CD14-positive monocyte (primary cell): ENCODE results near the gene MLN. TPM values are rescaled to one million over a fixed set of nuclear protein-coding genes. Genes with fewer than 3 reads are reported as not detected.

Source experiments
- DNase-seq, 3 donors: peaks; one replicate each; pipeline ENCODE4 v3.0.0-alpha.2; 2011 to 2022
- H2AFZ ChIP-seq: 2 replicates; pipeline ENCODE4 v1.6.0; 2012; ENCODE audit warnings: mild to moderate bottlenecking, low read depth, low read length, inconsistent platforms; ENCODE audit not compliant: insufficient read depth, poor library complexity, severe bottlenecking
- H3K27ac ChIP-seq, 2 donors: 1 replicate in 1 of 2; 2 replicates in 1 of 2; pipeline ENCODE4 v1.5.1; 2012 to 2013; ENCODE audit warnings: low read length in 2 of 2, control low read depth in 1 of 2, inconsistent platforms in 1 of 2, low read depth in 1 of 2, mild to moderate bottlenecking in 1 of 2
- H3K27me3 ChIP-seq, 2 donors: one replicate each; pipeline versions ENCODE4 v1.6.0 to v1.6.1; 2011 to 2013; ENCODE audit warnings: low read length in 2 of 2; ENCODE audit not compliant: control insufficient read depth in 2 of 2, insufficient read depth in 2 of 2
- H3K36me3 ChIP-seq, 2 donors: replicated peaks in 1 of 2; 1 replicate in 1 of 2; 2 replicates in 1 of 2; pipeline versions ENCODE4 v1.5.1 to v1.6.1; 2012 to 2013; ENCODE audit warnings: low read length in 2 of 2, control low read depth in 1 of 2, inconsistent platforms in 1 of 2, mild to moderate bottlenecking in 1 of 2; ENCODE audit not compliant: insufficient read depth in 2 of 2, control insufficient read depth in 1 of 2
- H3K4me1 ChIP-seq, 2 donors: 1 replicate in 1 of 2; 2 replicates in 1 of 2; pipeline versions ENCODE4 v1.5.1 to v1.6.1; 2012 to 2013; ENCODE audit warnings: low read length in 2 of 2, control low read depth in 1 of 2, inconsistent platforms in 1 of 2, mild to moderate bottlenecking in 1 of 2, moderate library complexity in 1 of 2; ENCODE audit not compliant: insufficient read depth in 2 of 2, control insufficient read depth in 1 of 2
- H3K4me2 ChIP-seq: replicated peaks from 2 replicates; pipeline ENCODE3; 2012; ENCODE audit warnings: low read length, moderate library complexity, mild to moderate bottlenecking; ENCODE audit not compliant: poor library complexity, severe bottlenecking; ENCODE audit errors: extremely low read depth
- H3K4me3 ChIP-seq, 3 experiments: fragments of 200-600 bp in 1 of 3; sonication (generic) in 1 of 3; replicated peaks in 1 of 3; 1 replicate in 2 of 3; 2 replicates in 1 of 3; pipeline ENCODE4 v1.5.1; 2011 to 2013; ENCODE audit warnings: low read length in 3 of 3, mild to moderate bottlenecking in 3 of 3, control low read depth in 2 of 3, low read depth in 2 of 3, inconsistent platforms in 1 of 3, moderate library complexity in 1 of 3
- H3K79me2 ChIP-seq: 2 replicates; pipeline ENCODE4 v1.6.0; 2012; ENCODE audit warnings: mild to moderate bottlenecking, control low read depth, inconsistent platforms, low read length, moderate library complexity; ENCODE audit not compliant: insufficient read depth
- H3K9ac ChIP-seq: 2 replicates; pipeline ENCODE4 v1.6.0; 2017; ENCODE audit warnings: low read length, mild to moderate bottlenecking; ENCODE audit not compliant: insufficient read depth, poor library complexity, severe bottlenecking
- H3K9me3 ChIP-seq, 2 donors: replicated peaks in 1 of 2; 1 replicate in 1 of 2; 2 replicates in 1 of 2; pipeline versions ENCODE4 v1.5.1 to v1.6.1; 2012 to 2013; ENCODE audit warnings: low read length in 2 of 2, control low read depth in 1 of 2; ENCODE audit not compliant: control insufficient read depth in 1 of 2, insufficient read depth in 1 of 2
- H4K20me1 ChIP-seq: 2 replicates; pipeline ENCODE4 v1.6.0; 2012; ENCODE audit warnings: mild to moderate bottlenecking, low read length, control low read depth, moderate library complexity; ENCODE audit not compliant: insufficient read depth
- H3K27ac Mint-ChIP-seq, 7 donors: one replicate each; pipeline ENCODE4 v1.8.0; 2020; ENCODE audit warnings: mild to moderate bottlenecking in 7 of 7, mixed read lengths in 7 of 7, moderate library complexity in 6 of 7, inconsistent platforms in 2 of 7
- H3K27me3 Mint-ChIP-seq, 3 donors: one replicate each; pipeline ENCODE4 v1.8.0; 2021 to 2022; ENCODE audit warnings: low read depth in 3 of 3, mild to moderate bottlenecking in 3 of 3, mixed read lengths in 3 of 3, moderate library complexity in 3 of 3, inconsistent platforms in 1 of 3
- H3K36me3 Mint-ChIP-seq, 2 donors: one replicate each; pipeline ENCODE4 v1.8.0; 2020; ENCODE audit warnings: mixed read lengths in 2 of 2, inconsistent platforms in 1 of 2, mild to moderate bottlenecking in 1 of 2
- H3K4me1 Mint-ChIP-seq: one replicate; pipeline ENCODE4 v1.8.0; 2020; ENCODE audit warnings: mild to moderate bottlenecking, mixed read lengths
- H3K4me3 Mint-ChIP-seq, 2 donors: one replicate each; pipeline ENCODE4 v1.8.0; 2020; ENCODE audit warnings: mild to moderate bottlenecking in 2 of 2, mixed read lengths in 2 of 2, moderate library complexity in 1 of 2
- H3K9me3 Mint-ChIP-seq, 7 donors: one replicate each; pipeline ENCODE4 v1.8.0; 2020 to 2022; ENCODE audit warnings: mixed read lengths in 7 of 7, mild to moderate bottlenecking in 6 of 7, moderate library complexity in 6 of 7, inconsistent platforms in 2 of 7
- CTCF ChIP-seq: fragments of 200-600 bp; IDR thresholded peaks from one replicate; pipeline ENCODE4 v1.8.0; 2022; ENCODE audit warnings: antibody characterized with exemption, mild to moderate bottlenecking
- WGBS: methylation state at CpG from one replicate; pipeline ENCODE4 v1.1.5; 2013; ENCODE audit warnings: missing lambda C conversion rate; ENCODE audit not compliant: insufficient coverage; 5-methylcytosine and 5-hydroxymethylcytosine counted together
- intact Hi-C, 2 donors: fragments of 100-400 bp; cut with micrococcal nuclease; formaldehyde crosslinking; loops; one replicate each; pipeline versions ENCODE4 v1.15.0 to v1.15.1; 2023
- polyA plus RNA-seq, 3 donors: library from polyadenylated mRNA; depleted of rRNA in 1 of 3; unstranded in 2 of 3; stranded (reverse) in 1 of 3; fragments of 300-500 nt in 2 of 3; fragments of >200 nt in 1 of 3; fragmentation: Illumina TruSeq in 2 of 3; gene quantifications; 1 replicate in 2 of 3; 2 replicates in 1 of 3; pipeline ENCODE4 v1.2.3, GENCODE V29; 2012 to 2021

The MLN gene
- polyA plus RNA-seq, 3 donors, result not detected

DNA sequence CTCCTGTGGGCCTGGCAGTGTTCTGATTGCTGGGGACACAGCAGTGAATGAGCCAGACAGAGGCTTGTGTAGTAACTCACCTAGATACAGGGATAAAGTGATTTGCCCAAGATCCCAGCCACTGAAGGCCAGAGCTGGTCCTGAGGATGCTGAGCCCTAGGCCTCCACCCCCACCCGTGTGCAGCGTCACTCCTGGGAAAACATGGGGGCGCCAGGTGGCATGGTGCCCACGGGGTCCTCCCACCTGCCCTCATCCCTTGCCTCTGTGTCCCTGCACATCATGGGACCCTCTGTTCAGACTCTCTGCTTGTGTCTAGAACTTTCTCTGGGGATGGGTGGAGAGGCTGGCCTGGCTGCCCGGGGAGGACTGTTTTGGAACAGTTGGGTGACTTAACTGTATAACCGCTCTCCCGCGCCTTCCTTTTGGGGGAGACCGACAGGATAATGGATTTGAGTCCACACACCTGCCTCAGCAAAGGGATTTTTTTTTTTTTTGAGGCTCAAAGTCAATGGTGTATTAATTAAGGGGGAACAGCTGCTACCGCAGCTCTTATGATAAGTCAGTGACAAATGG is 34.5 kb downstream of the MLN start:
- peaks cover 33% of the 10 kb centered on the region for H4K20me1 ChIP-seq
- H3K36me3 ChIP-seq, result peaks cover 18 to 25% of the 10 kb centered on the region in 2 donors
- Mint-ChIP-seq H3K9me3 (no peaks in the 10 kb centered on the region), H3K36me3 (peaks cover 22 to 26% of the 10 kb centered on the region in 2 donors), H3K27ac (no peak overlapping the region), H3K4me3 (no peak overlapping the region), H3K27me3 (peaks cover 3 to 22% (median 14%) of the 10 kb centered on the region in 3 donors), H3K4me1 (peaks cover 9% of the 10 kb centered on the region)
- TF ChIP-seq CTCF, result no peak
- peaks cover 0 to 4% of the 10 kb centered on the region in 2 donors for H3K4me1 ChIP-seq
- no peak overlapping the region for H3K4me3 ChIP-seq
- peaks cover 0 to 15% of the 10 kb centered on the region in 2 donors for H3K27me3 ChIP-seq
- no peaks in the 10 kb centered on the region for H3K9me3 ChIP-seq
- 87% methylated on average over 3 of the region's 10 CpGs for WGBS
- no peak overlapping the region for H2AFZ ChIP-seq
- H3K27ac ChIP-seq, result no peak overlapping the region
- H3K9ac ChIP-seq, result no peak overlapping the region
- no peak overlapping the region for H3K4me2 ChIP-seq
- intact Hi-C loops, result loop anchor here in 1 of 2 donors (5.0 kb wide), 1 partner anchor 258 kb away; no protein-coding TSS in a partner anchor
- no peak for DNase-seq
- no peaks in the 10 kb centered on the region for H3K79me2 ChIP-seq

DNA sequence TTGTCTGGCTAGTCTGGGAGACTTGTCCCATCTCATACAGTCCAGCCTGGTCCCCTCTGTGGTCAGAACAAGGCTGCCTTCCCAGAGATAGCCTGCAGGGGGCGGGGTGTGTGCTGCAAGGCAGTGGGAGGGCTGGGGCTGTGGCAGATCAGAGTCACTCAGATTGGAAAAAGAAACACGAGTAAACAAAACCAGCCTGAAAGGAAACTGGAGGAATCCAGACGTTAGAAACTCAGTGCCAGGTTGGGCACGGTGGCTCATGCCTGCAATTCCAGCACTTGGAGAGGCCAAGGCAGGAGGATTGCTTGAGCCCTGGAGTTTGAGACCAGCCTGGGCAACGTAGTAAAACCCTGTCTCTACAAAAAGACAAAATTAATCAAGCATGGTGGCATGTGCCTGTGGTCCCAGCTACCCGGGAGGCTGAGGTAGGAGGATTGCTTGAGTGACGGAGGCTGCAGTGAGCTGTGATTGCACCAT is 35.1 kb downstream of the MLN start:
- H3K4me1 Mint-ChIP-seq, result peaks cover 9% of the 10 kb centered on the region
- no peak overlapping the region for H3K4me2 ChIP-seq
- H3K9ac ChIP-seq, result no peak overlapping the region
- no peak overlapping the region for H3K27ac ChIP-seq
- no peaks in the 10 kb centered on the region for H3K9me3 ChIP-seq
- H3K79me2 ChIP-seq, result no peaks in the 10 kb centered on the region
- DNase-seq, result peak; percentile 40 to 59 (median 50)
- peaks cover 3 to 22% (median 14%) of the 10 kb centered on the region in 3 donors for H3K27me3 Mint-ChIP-seq
- no peak overlapping the region for H2AFZ ChIP-seq
- peaks cover 15 to 19% of the 10 kb centered on the region in 2 donors for H3K36me3 ChIP-seq
- H3K9me3 Mint-ChIP-seq, result no peaks in the 10 kb centered on the region
- 23% methylated on average over 6 of the region's 7 CpGs for WGBS
- TF ChIP-seq CTCF, result peak; percentile 85
- H3K36me3 Mint-ChIP-seq, result peaks cover 17 to 19% of the 10 kb centered on the region in 2 donors
- peaks cover 32% of the 10 kb centered on the region for H4K20me1 ChIP-seq
- intact Hi-C loops, result loop anchor here in 1 of 2 donors (5.0 kb wide), 1 partner anchor 259 kb away; no protein-coding TSS in a partner anchor
- peaks cover 0 to 4% of the 10 kb centered on the region in 2 donors for H3K4me1 ChIP-seq
- peaks cover 0 to 15% of the 10 kb centered on the region in 2 donors for H3K27me3 ChIP-seq
- no peak overlapping the region for H3K27ac Mint-ChIP-seq
- no peak overlapping the region for H3K4me3 ChIP-seq
- H3K4me3 Mint-ChIP-seq, result no peak overlapping the region
